Measurements from ENCODE around the gene TMEM156. TPM values are rescaled to one million over a fixed set of nuclear protein-coding genes. Genes with fewer than 3 reads are reported as not detected.
"Not testable (repeated sequence)": the region's sequence is repeated elsewhere in the genome, so short reads cannot be mapped to it uniquely, and the experiment has no call there.

Gene TMEM156
- total RNA-seq, 1 experiment from 2014 or later = 0.86 TPM

DNA sequence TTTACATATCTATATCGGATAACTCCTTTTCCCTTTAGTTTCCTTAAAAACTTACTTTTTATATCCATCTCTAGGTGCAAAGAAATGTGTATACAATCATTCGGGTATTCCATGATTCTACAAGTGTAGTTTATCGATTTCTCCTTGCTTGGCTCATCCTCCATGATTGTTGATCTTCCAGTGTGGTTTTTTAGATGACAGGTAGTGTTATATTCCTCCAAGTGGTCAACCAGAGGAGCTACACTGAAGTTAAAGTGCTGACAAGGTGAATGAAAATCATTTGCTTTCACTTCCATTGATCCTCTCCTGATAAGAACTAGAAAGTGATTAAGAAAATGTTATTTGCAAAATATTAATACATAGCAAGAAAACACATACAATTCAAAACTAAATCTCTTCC lies 38.5 kb downstream of the TMEM156 start:
- no peak for DNase-seq (ENCODE audit: low read depth)

DNA sequence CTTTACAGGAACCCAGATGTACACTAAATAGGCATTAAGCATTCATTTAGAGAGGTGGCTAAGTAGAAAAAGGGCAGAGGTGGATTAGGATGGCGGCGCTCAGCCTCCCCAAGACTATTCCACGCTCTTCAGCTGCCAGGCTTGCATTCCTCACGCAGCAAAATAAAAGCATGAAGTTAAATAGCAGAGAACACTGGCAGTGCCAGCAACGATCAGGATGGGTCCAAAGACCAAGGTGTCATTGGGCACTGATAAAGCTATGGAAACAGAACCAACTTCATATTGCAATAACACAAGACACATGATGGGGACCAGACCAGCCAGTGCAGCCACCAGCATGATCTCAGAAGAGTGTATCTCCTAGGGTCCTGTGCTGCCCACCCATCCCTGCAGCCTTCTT lies 42.0 kb downstream of the TMEM156 start:
- DNase-seq (ENCODE audit: low read depth) = no peak

GRCh38 chr4:38989487-38989886 lies 42.7 kb downstream of the TMEM156 start:
- DNase-seq (ENCODE audit: low read depth) = peak; percentile 53

GRCh38 chr4:38988353-38988752 lies 43.9 kb downstream of the TMEM156 start:
- not testable (repeated sequence) for DNase-seq (ENCODE audit: low read depth)

DNA sequence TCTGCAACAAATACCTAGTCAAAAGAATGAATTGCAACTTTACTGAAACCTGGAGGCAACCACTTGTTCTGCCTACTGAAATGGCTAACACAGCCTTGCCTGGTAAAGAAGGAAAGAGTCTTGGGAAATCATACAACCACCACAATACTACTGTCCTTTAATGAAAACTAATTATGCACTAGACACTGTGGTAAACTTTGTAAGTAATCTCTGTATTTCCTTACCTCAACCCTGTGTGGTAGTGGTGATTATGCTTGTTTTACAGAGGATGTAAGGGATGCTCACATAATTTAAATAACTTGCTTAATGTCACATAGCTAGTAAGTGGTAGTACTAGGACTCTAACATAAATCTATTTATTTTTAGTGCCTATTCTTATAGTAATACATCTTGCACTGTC lies 44.7 kb downstream of the TMEM156 start:
- DNase-seq (ENCODE audit: low read depth) = no peak

GRCh38 chr4:38985410-38986100 lies 46.7 kb downstream of the TMEM156 start:
- DNase-seq (ENCODE audit: low read depth) = no peak

DNA sequence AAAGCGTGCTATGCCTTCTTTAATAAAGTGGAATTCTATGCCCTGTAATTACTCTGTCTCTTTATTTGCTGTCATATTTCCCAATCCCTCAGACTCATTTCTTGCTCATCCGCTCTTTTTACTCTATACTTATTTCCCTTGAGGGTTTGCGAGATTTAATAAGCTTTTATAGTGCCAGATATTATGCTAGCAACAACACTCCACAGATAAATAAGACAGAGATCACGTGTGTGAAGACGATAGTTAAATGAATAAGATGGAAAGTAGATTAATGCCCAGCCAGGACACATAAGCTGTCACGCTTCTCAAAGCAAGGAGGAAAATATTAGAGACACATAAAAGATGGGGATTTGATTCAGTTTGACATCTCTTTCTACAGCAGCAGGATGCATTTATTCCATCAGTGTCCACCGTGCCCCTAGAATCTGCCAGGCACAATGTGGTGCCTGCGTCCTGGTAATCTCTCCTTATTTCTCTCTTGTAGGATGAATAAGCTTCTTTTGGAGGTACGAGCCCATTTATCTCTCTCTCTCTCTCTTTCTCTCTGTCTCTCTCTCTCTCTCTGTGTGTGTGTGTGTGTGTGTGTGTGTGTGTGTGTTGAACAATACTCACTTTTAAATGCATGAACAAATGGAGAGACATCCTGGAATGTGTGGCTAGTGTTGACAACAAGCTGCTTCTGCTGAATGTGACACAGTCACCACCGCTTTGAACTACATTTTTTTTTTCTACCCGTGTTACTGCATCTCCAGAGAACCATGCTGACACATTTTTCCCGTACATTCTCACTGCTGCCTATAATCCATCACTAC lies 48.2 kb downstream of the TMEM156 start:
- peak; percentile 41 for DNase-seq (ENCODE audit: low read depth)

DNA sequence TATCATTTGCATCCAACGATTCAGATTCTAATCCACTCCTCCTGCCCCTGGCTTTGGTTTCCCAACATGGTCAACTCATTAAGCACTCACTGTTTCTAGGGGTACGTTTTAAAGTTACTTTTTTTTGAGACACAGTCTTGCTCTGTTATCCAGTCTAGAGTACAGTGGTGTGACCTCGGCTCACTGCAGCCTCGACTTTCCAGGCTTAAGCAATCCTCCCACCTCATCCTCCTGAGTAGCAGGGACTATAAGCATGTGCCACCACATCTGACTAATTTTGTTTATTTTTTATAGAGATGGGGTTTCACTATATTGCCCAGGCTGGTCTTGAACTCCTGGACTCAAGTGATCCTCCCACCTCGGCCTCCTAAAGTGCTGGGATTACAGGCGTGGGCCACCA lies 48.9 kb downstream of the TMEM156 start:
- no peak for DNase-seq (ENCODE audit: low read depth)

GRCh38 chr4:38982361-38983095 lies 49.7 kb downstream of the TMEM156 start:
- peak; percentile 59 for DNase-seq (ENCODE audit: low read depth)

GRCh38 chr4:38980903-38981676 lies 51.1 kb downstream of the TMEM156 start:
- peak; percentile 74 for DNase-seq (ENCODE audit: low read depth)

DNA sequence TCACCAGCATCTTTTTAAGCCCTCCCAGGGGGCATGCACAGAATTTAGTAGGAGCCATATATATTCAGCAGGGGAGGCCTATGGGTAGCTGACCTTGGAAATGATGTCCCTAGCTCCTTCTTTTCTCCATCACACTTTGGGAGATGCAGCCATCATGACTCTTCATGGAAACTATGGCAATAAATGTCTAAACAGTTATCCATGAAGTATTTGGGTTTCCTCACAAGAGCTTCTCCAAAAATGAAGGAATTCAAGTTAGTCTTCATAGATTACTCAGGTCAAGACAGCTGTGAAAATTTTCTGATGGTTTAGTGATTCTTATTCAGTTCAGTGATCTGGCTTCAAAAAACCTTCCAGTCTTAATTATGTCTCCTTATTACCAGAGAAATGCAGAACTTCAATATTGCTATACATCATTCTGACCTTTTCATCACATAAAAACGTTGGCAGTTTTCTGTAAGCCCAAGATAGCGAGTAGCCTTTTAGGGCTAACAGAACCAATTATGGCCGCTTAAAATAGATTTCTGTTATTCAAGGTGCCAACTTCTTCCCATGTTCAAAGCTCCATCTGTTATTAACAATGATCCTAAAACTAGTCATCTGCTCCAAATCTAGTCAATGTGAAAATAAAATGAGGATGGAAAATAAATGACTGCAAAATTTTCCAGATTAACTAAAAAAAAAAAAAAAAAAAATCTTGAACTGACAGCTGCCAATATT lies 52.5 kb downstream of the TMEM156 start:
- no peak for DNase-seq (ENCODE audit: low read depth)

GRCh38 chr4:38979081-38979480 lies 53.1 kb downstream of the TMEM156 start:
- DNase-seq (ENCODE audit: low read depth) = no peak

DNA sequence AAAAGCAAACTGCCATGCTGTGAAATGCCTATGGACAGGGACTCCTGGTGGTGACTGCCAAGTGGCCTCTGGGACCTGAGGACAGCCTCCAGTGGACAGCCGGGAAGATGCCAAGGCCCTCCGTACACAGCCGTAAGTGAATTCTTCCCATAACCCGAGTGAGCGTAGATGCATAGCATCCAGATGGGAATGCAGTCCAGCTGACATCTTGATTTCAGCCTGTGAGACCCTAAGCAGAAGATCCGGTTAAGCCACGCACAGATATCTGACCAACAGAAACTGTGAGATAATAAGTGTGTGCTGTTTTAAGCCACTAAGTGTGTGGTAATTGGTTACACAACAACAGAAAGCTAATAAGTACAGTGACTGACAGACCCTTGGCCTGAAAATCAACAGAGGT lies 55.9 kb downstream of the TMEM156 start:
- DNase-seq (ENCODE audit: low read depth) = no peak

DNA sequence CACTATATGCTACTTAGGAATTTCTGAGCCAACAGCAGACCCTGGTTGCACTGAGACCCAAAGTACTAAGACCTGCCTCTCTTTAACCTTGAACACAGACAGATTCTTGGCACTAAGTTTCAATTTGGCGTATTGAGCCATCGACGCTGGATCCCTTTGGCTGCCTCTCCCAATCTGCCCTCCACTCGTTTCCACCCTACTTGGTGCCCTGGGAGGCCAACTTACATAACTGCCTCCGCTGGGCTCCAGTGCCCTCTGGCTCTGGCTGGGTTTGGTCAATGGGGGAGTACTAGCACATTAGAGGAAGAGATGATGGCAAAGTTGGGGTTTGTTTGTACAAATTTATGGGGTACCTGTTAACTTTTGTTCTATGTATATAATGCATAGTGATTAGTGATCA lies 63.5 kb downstream of the TMEM156 start:
- no peak for DNase-seq (ENCODE audit: low read depth)

- DNase-seq (ENCODE audit: low read depth) = peak; percentile 92
Measured at GRCh38 chr4:38967260-38968095, 64.7 kb downstream of the TMEM156 start.

DNA sequence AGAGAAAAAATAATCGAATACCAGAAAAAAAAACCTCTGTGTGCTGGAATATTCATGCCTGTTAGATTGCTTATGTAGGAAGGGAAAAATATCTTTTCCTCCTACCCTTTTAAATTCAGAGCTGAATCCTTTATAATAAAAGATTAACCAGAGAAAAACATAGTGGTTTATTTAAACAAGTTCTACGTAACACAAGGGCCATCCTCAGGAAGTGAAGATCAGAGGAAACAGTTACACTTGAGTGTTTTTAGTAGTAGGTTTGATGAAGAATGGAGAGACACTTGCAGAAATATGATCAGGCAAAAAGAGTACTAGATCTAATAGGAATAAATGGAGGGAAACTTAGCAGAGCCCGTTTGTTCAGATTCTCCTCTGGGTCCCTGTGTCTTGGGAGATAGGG lies 66.3 kb downstream of the TMEM156 start:
- no peak for DNase-seq (ENCODE audit: low read depth)

GRCh38 chr4:38964942-38965775 lies 67.0 kb downstream of the TMEM156 start:
- no peak for DNase-seq (ENCODE audit: low read depth)

- DNase-seq (ENCODE audit: low read depth) = not testable (repeated sequence)
Measured at GRCh38 chr4:38959248-38959647, 73.0 kb downstream of the TMEM156 start.

All from LHCN-M2 (cell line).